Stimulated activated naive CD8-positive, alpha-beta T cell treated with anti-CD3 and anti-CD28 coated beads, Interleukin-15, Interleukin-2, amounts not matched to agents 100 U/mL and 50 U/mL, for 24 hours (primary cell): Measurements from ENCODE around the gene VPS39.

Source experiments
- ATAC-seq: fragments of 150-1000 bp; cut with Tn5 transposase; one replicate; pipeline ENCODE4 v1.10.0; 2021
- DNase-seq: peaks from one replicate; pipeline ENCODE4 v3.0.0; 2021

The VPS39 gene

DNA sequence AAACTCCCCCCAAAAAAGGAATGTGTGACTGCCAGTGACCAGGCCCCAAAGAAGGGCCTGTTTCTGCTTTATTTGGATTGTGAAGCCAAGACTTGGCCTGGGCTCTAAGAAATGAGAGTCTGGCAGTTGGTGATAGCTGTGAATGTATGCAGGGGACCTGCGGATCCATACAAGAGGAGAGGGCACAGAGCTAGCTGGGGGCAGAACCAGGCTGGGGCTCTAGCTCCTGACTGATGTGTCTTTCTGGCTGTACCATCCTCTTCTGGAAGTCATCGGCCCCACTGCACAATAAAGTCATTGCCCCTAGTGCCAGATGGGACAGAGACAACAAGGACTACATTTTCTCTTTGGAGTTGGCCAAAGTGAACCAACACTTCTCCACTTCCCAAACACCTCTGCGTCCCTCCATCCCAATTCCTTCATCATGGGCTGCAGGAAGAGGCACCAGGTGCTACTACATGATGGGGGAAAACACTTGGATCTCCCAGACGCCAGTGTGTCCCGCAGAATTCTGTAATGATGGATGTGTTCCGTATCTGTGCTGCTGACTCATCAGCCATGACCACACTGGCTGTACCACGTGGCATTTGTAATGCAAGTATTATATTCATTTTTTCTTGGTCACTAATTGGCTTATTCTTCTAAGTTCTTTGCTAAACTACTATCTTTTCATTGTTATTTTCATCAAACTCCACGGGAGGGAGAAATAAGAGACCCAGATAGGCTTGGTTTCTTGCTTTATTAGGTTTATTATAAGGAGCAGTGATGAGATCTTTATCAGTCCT lies 49.9 kb downstream of the VPS39 start:
- ATAC-seq = peak; percentile 28
- no peak for DNase-seq

DNA sequence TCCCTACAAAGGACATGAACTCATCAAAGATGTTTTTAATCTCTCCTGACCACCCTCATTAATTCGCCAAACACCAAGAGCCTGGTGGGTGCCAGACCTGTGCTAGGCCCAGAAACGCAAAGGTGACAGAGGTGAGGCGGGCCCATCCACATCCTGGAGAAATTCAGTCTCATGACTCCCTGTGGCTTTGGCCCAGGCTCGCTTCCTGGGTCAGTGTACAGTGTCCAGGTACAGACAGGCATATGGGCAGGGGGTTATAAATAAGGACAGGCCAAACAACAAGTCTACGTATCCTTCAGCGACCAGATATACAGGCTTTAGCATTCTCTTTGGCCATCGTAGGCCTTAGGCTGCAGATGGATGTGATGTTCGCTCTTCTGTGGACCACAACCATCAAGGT lies 50.7 kb downstream of the VPS39 start:
- ATAC-seq = no peak
- DNase-seq = no peak

DNA sequence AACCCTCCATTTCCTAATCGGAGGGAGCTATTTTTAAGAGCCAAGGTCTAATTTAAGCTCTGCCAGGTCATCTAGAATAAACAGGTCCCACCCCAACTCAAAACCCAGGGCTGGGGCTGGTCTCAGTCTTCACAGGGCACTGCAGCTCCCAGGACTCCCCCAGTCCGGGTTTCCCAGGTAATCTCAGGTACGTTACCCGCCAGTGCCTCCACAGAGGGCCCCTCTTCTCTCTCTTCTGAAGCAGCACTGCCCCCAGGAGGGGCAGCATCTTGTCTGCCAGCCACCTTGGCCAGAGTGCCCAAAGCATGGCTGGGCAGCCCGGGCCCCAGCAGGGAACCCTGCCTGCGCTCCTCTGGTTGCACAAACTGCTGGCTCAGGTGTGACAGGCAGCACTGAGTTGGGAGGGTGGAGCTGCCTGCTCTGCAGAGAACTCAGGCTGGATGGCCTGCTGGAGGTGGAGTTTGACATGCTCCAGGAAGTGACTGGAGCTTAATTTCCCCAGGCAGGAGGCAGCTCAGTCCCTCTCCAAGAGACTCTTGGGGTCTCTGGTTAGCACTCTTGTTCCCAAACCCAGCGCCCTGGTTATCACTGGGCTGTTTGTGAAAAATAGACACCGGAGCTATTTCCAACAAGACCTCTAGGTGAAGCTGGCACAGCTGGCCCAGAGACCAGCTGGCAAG lies 51.7 kb downstream of the VPS39 start, which contains the start of gene PLA2G4F:
Gene PLA2G4F (minus strand): TSS at position 394 of the 680 bp plus-strand sequence. CDS start 87 bp downstream, at position 307.
- DNase-seq (no peak), ATAC-seq (no peak)

DNA sequence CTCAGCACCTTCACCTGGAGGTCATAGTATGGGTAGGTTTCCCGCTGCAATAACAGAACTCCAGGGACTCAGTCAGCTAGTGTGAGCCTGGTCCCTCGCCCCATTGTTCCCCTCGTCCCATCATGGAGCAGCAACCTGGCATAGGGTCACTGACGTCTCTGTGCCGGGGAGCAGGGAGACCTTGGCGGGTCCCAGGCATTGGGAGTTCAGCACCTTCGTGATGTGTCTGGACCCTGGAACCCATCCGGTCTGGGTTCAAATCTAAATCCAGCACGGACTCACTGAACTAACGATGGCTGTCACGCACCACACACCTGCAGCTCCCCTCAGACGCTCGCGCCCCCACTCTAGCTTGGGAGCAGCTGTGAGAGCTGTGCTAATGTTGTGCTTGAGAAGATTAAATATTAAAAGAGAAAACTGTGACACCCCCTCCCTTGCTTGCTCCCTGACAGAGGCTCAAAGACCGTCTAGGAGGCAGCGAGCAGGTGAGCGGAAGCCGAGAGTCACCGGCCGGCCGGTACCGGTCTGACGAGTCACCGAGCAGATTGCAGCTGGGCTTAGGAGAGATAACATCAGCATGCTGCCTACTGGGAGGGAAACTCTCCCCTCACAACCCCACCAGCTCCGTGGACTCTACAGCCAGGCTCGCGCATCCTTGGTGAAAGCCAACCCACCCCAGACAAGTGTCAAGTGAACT lies 52.4 kb downstream of the VPS39 start:
- no peak for ATAC-seq
- no peak for DNase-seq

DNA sequence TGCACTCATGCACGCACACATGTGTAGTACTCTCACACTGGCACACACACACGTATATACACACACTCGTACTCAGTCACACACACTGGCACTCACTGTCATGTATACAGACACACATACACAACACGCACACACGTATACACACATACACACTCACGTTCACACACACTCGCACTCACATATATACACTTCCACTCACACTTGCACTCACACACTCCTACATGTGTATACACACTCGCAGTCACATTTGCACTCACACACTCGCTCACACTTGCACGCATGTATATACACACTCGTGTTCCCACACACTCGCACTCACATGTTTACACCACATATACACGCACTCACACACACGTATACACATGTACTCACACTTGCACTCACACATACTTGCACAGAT lies 53.1 kb downstream of the VPS39 start:
- ATAC-seq = no peak

DNA sequence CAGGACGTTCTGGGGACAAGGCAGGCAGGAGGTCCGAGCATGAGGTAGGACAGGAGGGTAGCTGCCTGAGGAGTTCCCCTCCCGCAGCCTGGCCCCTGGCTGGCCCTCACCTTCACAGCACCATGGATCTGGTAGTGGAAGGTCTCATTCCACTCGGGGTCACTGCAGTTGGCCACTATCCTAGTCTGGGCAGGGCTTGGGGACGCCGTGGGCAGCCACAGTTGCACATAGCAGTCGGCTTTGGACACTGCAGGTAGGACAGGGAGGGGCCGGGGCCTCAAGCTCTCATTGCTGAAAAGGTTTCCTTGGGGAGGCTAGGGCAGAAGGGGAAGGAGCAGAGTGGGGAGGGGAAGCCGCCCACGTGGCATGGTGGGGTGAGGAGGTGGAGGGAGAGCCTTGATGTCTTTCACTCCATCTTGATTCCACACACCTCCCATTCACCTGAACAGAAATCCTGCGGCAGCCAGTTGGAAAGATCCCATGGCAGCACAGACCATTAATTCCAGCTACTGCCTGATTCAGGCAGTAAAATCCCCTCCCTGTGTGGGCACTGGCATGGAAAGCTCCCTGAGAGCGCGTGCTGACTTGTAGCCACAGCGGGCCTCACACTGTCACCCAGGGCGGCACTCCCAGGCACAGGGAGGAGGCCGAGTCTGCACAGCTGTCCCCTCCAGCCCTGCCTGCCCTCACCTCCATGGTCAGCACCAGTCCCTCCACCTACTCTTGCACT lies 53.7 kb downstream of the VPS39 start:
- no peak for DNase-seq
- ATAC-seq = no peak

More for the DNA sequence above, 53.1 kb downstream of the VPS39 start:
- no peak for DNase-seq

DNA sequence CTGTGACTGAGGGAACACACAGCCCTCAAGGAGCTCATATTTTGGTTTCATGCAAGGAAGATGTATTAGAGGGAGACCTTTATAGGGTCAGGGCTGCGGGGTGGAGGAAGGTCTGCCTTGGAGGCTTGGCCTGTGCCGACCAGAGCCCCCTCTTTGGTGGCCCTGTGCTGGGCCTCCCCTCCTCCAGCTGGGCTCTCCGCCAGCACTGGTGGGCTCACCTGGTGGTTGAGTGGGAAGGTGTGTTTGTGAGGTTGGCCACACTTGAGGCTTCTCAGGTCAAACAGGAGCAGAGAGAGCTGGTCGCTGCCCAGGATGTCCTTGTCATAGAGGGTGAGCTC lies 54.3 kb downstream of the VPS39 start:
- DNase-seq (no peak), ATAC-seq (no peak)

DNA sequence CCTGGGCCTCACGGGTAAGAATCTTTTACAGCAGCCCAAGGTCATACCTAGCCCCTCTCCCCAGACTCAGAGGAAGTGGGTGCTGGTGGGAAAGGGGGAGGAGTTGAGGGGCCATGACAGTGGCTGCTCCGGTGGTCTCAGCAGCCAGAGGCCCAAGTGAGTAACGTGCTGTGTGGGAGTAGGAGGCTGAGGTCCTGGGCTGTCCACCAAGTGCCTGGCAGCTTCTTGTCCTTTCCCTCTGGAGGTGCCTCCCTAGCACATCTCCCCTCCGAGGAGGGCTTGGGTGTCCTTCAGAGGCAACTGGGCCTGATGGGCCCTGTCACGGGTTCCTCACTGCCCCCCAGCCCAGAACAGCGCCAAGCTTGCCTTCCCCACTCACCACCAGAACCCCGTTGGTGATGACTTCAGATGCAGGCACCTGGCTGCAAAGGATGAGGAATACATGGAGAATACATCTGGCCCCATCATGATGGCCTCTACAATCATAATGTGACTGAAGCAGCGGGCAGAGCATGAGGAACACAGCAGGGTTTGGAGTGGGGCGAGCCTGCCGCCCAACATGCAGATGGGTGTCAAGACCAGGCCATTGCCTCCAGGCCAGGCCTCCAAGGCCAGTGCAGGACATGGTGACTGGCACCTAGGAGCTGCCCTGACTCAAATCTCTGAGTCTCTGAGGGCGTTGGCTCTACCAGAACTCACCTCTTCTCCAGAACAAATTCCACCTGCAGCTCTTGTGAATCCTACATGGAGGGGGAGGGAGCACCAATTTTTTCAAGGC lies 55.0 kb downstream of the VPS39 start:
- DNase-seq = no peak
- ATAC-seq = no peak

DNA sequence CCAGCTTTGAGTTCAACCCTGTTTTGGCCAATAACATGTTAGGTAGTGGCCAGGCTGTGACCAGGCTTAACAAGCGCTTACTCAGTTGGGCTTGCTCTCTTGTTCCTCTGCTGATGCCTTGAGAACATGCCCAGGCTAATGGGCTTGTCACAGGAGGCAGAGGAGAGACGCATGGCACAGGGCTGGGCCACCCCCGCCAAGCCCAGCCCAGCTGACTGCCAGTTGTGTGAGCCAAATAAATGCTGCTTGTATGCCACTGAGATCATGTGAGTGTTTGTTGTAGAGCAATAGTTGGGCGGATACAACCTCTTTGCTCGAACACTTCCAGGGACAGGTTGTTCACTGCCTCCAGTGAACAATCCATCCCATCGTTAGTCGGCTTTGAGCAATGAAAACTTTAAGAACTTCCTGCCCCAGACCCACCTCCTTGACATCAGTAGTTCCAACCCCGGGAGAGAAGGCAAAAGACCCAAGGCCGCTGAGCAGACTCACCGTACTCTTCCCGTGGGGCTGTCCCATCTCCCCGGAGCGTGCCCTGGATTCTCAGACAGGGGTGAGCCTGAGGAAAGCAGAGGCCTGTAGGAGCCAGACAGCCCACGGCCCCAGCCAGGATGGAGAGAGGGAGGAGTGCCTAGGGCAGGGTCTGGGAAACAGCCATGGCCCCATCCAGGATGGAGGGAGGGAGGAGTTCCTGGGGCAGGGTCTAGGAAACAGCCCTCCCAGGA lies 55.7 kb downstream of the VPS39 start:
- no peak for DNase-seq

DNA sequence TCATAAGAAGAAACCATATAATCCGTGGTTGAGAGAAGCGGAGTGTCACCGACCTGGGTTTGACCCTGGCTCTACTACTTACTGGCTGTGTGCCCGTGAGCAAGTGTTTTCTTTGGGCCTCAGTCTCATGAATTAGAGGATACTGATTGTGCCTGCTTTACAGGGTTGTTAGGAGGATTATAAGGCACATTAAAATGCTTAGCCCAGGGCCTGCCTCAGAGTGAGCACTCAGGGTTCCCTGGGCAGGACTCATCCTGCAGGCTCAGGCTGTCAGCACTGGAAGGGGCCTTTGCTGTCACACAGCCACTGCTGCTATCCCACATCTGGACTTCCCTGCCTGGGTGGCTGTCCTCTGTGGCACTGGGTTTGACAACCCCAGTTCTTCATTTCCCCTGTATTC lies 56.4 kb downstream of the VPS39 start:
- no peak for ATAC-seq
- no peak for DNase-seq

More for the DNA sequence above, 55.7 kb downstream of the VPS39 start:
- ATAC-seq = no peak

DNA sequence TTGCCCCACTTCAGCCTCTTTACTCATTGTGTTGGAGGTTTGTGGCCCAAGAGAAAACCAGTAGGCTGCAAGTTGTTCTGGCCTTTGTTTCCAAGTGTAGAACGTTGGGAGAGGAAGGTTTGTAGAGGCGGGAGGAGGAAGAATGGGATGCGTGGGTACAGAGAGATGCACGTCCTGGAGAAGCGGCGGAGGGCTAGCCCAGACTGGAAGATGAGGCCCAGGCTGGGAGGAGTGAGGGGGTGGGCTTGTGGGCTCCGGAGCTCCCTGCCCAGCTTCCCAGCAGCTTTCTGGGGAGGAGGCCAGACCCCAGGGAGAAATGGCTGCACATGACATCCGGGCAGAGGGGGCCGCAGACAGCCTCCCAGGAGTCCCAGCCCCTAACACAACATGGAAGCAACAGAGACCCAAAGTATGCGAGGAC lies 57.0 kb downstream of the VPS39 start:
- no peak for DNase-seq
- ATAC-seq = no peak

DNA sequence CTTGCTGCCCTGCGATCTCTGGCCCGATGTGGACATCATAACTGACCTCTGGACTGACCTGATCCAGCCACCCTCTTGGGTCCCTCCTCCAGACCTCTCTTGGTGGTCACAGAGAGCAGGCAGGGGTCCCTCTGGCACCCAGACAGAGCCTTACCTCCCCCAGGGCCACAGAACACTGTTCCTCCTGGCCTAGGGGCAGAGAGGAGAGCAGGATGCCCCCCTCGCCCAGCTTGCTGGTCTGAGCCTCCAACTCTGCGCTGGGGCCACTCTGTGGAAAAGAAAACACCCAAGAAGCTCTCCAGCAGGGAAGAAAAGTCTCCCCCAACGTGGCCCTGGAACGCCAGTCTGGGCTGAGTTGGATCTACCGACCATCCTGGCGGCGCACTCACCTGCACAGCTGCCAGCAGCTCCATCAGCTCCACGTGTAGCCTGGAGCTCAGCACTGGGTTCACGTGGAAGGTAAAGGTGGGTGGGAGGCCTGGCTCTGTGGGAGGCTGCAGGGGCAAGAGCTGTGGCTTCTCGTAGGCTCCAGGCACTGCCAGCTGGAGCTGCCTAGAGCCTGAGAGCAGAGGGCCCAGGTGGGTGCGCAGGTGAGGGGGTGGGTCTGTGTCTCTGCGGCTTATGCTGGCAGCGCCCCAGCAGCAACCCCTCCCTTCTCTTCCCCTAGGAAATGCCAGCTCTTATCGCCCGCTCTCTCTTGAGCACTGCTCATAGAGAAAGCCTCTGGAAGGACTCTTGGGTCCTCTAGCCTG lies 57.7 kb downstream of the VPS39 start:
- ATAC-seq (no peak), DNase-seq (no peak)

DNA sequence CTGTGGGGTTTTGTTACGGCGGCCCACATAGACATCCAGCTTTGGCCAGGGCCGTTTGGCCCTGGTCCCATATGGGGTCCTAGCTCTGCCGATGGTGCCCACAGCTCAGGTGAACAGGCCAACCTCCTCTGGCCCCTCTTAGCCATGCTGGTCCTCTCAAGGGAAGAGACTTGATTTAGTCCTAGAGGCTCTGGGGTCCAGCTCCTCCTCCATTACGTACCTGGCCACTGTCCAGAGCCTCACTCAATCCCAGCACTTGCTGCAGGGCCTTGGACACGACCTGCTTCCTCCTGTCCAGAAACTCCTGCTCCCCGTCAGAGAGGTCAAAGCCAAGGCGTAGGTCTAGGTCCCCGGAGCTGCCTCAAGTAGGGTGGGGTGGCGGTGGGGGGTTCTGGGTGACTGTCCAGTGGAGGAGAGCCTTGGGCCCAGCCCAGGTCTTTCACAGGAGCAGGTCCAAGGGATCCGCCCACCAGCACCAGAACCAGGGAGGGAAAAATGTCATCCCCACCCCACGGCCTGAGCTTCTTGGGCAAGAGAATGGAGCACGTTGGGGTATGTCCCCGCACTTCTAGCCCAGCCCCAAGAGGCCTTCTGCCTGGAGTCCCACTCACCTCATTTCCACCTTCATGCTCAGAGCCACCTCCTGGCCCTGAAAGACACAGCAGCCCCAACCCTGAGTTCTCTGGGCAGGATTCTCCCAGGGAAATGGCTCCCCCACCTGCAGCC lies 58.4 kb downstream of the VPS39 start:
- no peak for DNase-seq
- no peak for ATAC-seq

DNA sequence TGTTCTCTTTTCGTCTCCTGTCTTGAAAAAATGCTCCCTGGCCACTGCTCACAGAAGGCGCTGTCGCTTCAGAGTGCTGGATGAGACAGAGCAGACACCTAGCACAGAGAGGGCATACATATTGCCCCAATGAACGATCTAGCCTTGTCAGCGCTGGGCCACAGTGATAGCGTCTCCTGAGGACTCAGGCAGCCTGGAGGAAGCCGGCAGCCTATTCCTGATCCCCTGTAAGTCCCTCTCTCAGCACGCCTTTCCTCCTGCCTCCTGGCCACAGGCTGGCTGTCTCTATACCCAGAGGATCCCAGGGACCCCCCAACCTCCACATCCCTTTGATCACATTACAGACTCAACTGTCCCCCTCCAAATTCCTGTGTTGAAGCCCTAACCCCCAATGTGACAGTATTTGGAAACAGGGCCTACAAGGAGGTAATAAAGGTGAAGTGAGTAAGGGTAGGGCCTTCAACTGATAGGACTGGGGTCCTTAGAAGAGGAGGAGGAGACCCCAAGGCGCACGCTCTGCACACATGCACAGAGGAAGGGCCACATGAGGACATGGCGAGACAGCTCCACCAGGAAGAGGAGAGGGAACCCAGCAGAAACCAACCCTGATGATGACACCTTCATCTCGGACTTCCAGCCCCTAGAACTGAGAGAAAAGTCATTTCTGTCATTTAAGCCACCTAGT lies 59.2 kb downstream of the VPS39 start:
- ATAC-seq = no peak
- DNase-seq = no peak

DNA sequence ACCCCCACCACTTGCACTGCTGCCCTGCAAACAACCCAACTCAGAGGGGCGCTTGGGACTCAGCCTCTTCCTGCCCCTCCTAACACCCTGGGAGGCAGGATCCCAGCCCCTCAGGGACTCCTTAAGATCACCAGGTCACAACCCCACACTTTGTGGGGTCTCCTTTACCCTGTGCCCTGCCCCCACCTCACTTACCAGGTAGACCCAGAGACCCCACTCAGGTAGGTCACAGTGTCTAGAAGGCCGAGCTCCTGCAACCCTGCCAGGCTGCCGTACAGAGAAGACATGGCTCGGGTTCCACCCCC lies 60.7 kb downstream of the VPS39 start:
- DNase-seq (no peak), ATAC-seq (no peak)

DNA sequence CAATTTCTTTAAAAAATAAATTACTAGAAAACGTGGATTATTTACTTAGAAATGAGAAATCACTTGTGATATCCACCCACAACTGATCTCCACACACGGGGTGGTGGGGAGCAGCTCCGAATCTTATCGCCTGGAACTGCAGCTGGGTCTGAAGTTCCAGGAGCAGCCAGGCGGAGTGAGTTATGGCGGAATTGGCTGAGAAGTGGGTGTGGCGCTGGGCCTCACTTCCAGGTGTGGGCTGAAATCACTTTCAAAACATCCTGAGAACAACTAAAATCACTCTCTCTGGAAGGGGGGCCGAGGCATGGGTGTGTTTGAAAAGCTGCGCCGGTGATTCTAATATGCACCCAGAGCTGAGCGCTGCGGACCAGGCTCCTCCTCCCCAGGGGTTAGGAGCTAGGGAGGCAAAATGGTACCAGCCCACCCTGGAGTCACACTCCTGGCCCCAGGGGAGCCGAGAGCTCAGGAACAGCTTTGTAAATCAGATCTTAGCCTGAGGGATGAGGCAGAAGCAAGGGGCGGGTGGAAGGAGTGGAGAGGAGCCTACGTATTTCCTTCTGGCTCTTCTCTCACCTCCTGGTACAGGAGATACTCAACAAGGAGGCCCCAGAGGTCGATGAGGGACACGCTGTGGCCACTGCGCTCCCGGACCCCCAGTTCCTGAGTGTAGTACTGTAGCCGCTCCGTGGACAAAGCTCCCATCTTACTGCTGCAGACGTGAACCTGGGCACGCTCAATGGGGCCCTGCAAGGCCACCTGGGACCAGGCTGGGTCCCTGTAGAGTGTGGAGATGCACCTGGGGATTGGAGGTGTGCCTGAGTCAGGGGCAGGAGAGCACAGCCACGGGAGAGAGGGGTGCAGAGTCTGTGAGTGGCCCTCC lies 61.3 kb downstream of the VPS39 start:
- ATAC-seq (no peak), DNase-seq (no peak)

DNA sequence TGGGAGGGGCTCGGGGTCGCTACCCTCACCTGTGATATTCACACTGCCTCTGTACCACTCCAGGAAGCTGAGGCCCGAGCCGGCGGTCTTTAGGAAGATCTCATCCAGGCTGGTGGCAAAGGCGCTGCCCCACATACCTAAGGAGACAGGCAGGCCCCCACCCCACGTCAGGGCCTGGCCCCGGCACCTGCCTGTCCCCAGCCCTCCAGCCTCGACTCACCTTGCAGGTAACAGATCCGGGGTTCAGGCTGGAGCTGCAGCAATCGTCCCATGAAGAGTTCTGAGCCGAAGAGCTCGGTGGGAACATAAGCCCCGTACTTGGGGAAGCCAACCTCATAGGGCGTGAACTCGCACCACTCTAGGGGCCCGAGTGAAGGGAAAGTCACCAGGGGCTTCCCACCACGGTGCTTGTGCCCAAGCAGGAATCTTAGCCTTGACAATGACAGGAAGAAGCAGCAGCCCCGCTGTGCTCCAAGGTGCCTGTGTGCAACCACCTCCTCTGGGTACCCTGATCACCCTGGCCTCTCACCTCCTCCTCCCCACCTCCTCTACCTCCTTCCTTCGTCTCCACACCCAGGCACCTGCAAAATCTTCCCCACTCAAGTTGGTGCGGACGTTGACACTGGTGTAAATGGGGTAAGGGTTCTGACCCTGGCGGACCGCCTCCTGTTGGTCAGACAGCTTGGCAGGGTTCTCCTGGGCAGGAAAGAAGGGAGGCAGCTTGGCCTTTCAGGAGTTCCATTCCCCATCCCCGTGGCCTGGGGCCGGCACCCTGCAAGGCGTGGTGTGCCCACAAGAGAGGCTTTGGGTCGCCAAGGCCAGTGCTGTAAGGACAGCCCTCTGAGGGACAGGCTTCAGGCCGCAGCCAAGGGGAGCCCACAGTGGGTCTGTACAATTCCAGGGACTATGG lies 62.3 kb downstream of the VPS39 start:
- no peak for DNase-seq
- no peak for ATAC-seq
